Hepatocyte (in vitro differentiated cells): ENCODE measurements around the gene PTPN6. TPM values are rescaled to one million over a fixed set of nuclear protein-coding genes. Genes with fewer than 3 reads are reported as not detected.

Experiments used
- DNase-seq: peaks from one replicate; pipeline ENCODE4 v3.0.0-alpha.2; 2016; ENCODE audit warnings: low spot score
- H2AFZ ChIP-seq: fragments of 200-600 bp; sonication (generic); 2 replicates; pipeline ENCODE4 v1.6.0; 2016; ENCODE audit warnings: antibody characterized with exemption, mild to moderate bottlenecking
- H3K27ac ChIP-seq: fragments of 200-600 bp; sonication (generic); 2 replicates; pipeline ENCODE4 v1.5.1; 2016; ENCODE audit warnings: mild to moderate bottlenecking
- H3K27me3 ChIP-seq: fragments of 200-600 bp; sonication (generic); 2 replicates; pipeline ENCODE4 v1.6.1; 2016
- H3K36me3 ChIP-seq: fragments of 200-600 bp; sonication (generic); replicated peaks from 2 replicates; pipeline ENCODE4 v1.5.1; 2016; ENCODE audit warnings: low read depth; ENCODE audit not compliant: insufficient read depth
- H3K4me1 ChIP-seq: fragments of 200-600 bp; sonication (generic); 2 replicates; pipeline ENCODE4 v1.5.1; 2016; ENCODE audit warnings: mild to moderate bottlenecking, moderate library complexity; ENCODE audit not compliant: insufficient read depth
- H3K4me2 ChIP-seq: fragments of 200-600 bp; sonication (generic); 2 replicates; pipeline ENCODE4 v1.6.0; 2016
- H3K4me3 ChIP-seq: fragments of 200-600 bp; sonication (generic); 2 replicates; pipeline ENCODE4 v1.5.1; 2016; ENCODE audit warnings: mild to moderate bottlenecking
- H3K79me2 ChIP-seq: fragments of 200-600 bp; sonication (generic); 2 replicates; pipeline ENCODE4 v1.6.0; 2017; ENCODE audit warnings: mild to moderate bottlenecking
- H3K9me2 ChIP-seq: fragments of 200-600 bp; sonication (generic); replicated peaks from 2 replicates; pipeline ENCODE4 v1.6.0; 2017; ENCODE audit warnings: mild to moderate bottlenecking; ENCODE audit not compliant: insufficient read depth
- H3K9me3 ChIP-seq: fragments of 200-600 bp; sonication (generic); 2 replicates; pipeline ENCODE4 v1.5.1; 2016; ENCODE audit warnings: low read depth, mild to moderate bottlenecking
- H4K20me1 ChIP-seq: fragments of 200-600 bp; sonication (generic); 2 replicates; pipeline ENCODE4 v1.6.0; 2016; ENCODE audit warnings: mild to moderate bottlenecking; ENCODE audit not compliant: insufficient read depth, poor library complexity, severe bottlenecking
- EZH2 ChIP-seq: fragments of 200-600 bp; sonication (generic); IDR thresholded peaks from 2 replicates; pipeline ENCODE4 v1.6.1; 2016; ENCODE audit warnings: antibody characterized with exemption, mild to moderate bottlenecking, borderline replicate concordance
- EZH2phosphoT487 ChIP-seq: fragments of 200-600 bp; sonication (generic); IDR thresholded peaks from one replicate; pipeline ENCODE4 v1.6.1; 2018; ENCODE audit warnings: antibody characterized with exemption, mild to moderate bottlenecking, low read depth, moderate library complexity; ENCODE audit not compliant: unreplicated experiment, severe bottlenecking
- WGBS: methylation state at CpG from one replicate; pipeline ENCODE4 v1.1.6; 2016; ENCODE audit warnings: low lambda C conversion rate; ENCODE audit errors: missing lambda C conversion rate; 5-methylcytosine and 5-hydroxymethylcytosine counted together
- polyA plus RNA-seq: library from polyadenylated mRNA; unstranded; fragments of >200 nt; fragmentation: Nextera tagmentation; extraction: Ambion mirVana; gene quantifications from 2 replicates; pipeline ENCODE4 v1.2.1, GENCODE V29; 2016
- total RNA-seq: library from RNA; depleted of rRNA; stranded (reverse); fragments of >200 nt; gene quantifications from 2 replicates; pipeline ENCODE4 v1.2.3, GENCODE V29; 2014
- TF ChIP-seq, protein P1 (sequence below): fragments of 200-600 bp; sonication (generic); IDR thresholded peaks from 2 replicates; pipeline ENCODE4 v1.5.1; 2016; ENCODE audit warnings: antibody characterized with exemption, mild to moderate bottlenecking; ENCODE audit not compliant: poor library complexity

The PTPN6 gene
- total and polyA plus RNA-seq, 2 experiments from 2014 or later: 14.5 to 20.8 TPM

DNA sequence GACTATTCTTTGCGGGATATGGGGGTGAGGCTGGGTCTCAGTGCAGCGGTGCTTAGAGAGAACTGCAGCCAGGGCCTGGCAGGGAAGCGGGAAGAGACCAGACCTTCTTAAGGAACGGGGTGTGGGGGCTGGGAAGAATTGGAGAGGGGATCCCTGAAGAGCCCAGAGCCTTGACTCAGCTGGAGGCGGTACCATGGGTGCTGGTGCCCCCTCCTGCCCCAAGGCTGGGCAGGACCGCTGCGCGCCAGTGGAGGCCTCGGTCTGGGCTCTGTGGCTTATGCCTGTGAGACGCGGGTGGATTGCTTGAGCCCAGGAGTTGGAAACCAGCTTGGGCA is 8.9 kb upstream of the PTPN6 start:
- TF ChIP-seq EZH2 (no peak), EZH2phosphoT487 (no peak)
- TF ChIP-seq, protein P1, sequence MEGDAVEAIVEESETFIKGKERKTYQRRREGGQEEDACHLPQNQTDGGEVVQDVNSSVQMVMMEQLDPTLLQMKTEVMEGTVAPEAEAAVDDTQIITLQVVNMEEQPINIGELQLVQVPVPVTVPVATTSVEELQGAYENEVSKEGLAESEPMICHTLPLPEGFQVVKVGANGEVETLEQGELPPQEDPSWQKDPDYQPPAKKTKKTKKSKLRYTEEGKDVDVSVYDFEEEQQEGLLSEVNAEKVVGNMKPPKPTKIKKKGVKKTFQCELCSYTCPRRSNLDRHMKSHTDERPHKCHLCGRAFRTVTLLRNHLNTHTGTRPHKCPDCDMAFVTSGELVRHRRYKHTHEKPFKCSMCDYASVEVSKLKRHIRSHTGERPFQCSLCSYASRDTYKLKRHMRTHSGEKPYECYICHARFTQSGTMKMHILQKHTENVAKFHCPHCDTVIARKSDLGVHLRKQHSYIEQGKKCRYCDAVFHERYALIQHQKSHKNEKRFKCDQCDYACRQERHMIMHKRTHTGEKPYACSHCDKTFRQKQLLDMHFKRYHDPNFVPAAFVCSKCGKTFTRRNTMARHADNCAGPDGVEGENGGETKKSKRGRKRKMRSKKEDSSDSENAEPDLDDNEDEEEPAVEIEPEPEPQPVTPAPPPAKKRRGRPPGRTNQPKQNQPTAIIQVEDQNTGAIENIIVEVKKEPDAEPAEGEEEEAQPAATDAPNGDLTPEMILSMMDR: no peak
- no peaks in the 10 kb centered on the region for H3K27me3 ChIP-seq

DNA sequence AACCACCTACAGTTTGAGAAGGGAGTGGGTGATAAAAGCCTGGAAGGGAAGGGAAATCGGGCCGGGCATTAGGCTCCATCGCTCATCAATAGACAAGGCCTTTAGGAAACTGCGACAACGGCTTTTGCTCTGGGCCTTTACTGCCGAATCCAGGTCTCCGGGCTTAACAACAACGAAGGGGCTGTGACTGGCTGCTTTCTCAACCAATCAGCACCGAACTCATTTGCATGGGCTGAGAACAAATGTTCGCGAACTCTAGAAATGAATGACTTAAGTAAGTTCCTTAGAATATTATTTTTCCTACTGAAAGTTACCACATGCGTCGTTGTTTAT is 7.8 kb upstream of the PTPN6 start:
- DNase-seq: peak; percentile 91
- WGBS: 3% methylated on average over 13 of the region's 13 CpGs
- peak overlapping the region; percentile 88 for H3K4me2 ChIP-seq
- no peak overlapping the region for H3K4me3 ChIP-seq
- no peaks in the 10 kb centered on the region for H3K36me3 ChIP-seq
- H3K9me3 ChIP-seq: no peaks in the 10 kb centered on the region
- H3K27me3 ChIP-seq: no peaks in the 10 kb centered on the region
- no peaks in the 10 kb centered on the region for H3K9me2 ChIP-seq
- H2AFZ ChIP-seq: no peak overlapping the region
- TF ChIP-seq, protein P1: no peak
- TF ChIP-seq EZH2phosphoT487 (no peak), EZH2 (no peak)
- H3K27ac ChIP-seq: peak overlapping the region; percentile 81
- H3K4me1 ChIP-seq: peaks cover 19% of the 10 kb centered on the region
- H3K79me2 ChIP-seq: peaks cover 33% of the 10 kb centered on the region
- no peaks in the 10 kb centered on the region for H4K20me1 ChIP-seq

More for the DNA sequence above, 8.9 kb upstream of the PTPN6 start:
- peaks cover 28% of the 10 kb centered on the region for H3K79me2 ChIP-seq
- H4K20me1 ChIP-seq: no peaks in the 10 kb centered on the region
- no peaks in the 10 kb centered on the region for H3K9me2 ChIP-seq
- H3K4me2 ChIP-seq: no peak overlapping the region
- WGBS: 98% methylated on average over 11 of the region's 11 CpGs
- H3K4me1 ChIP-seq: peaks cover 23% of the 10 kb centered on the region
- no peaks in the 10 kb centered on the region for H3K9me3 ChIP-seq
- no peak overlapping the region for H2AFZ ChIP-seq
- H3K4me3 ChIP-seq: no peak overlapping the region
- DNase-seq: no peak
- H3K36me3 ChIP-seq: no peaks in the 10 kb centered on the region
- H3K27ac ChIP-seq: peak overlapping the region; percentile 81

DNA sequence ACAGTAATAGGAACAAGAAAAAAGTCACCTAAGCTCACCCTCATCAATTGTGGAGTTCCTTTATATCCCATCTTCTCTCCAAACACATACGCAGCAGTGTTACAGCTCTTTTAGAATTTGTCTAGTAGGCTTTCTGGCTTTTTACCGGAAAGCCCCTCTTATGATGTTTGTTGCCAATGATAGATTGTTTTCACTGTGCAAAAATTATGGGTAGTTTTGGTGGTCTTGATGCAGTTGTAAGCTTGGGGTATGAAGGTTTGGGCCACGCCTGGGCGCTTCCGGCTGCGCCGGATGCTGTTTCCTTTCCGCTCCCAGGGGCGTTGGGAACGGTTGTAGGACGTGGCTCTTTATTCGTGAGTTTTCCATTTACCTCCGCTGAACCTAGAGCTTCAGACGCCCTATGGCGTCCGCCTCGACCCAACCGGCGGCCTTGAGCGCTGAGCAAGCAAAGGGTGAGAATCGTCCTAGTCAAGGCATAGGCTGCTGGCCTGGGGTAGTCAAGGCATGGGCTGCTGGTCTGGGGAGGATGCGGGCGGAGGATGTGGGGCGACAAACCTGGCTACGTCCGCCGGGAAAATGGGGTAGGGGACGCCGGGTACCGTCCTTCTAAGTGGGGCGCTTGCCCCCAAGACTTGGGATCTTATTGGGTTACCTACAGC is 7.3 kb upstream of the PTPN6 start, which contains the start of the genes C12orf57 and RNU7-1:
TSS of gene C12orf57 (plus strand) at position 301 of the 659 bp plus-strand sequence. CDS start at position 401, 100 bp downstream.
TSS of gene RNU7-1 (plus strand) at position 95 of the 659 bp plus-strand sequence.
- H3K9me3 ChIP-seq: no peaks in the 10 kb centered on the region
- peak within 1 kb of the TSS; percentile 42 for H2AFZ ChIP-seq
- H3K4me1 ChIP-seq: peaks cover 19% of the 10 kb centered on the region
- no peaks in the 10 kb centered on the region for H3K9me2 ChIP-seq
- H3K4me2 ChIP-seq: peak within 1 kb of the TSS; percentile 88
- under 1% methylated on average over 31 of the region's 31 CpGs for WGBS
- H3K4me3 ChIP-seq: peak within 1 kb of the TSS; percentile 48
- H3K27ac ChIP-seq: peak within 1 kb of the TSS; percentile 81
- no peaks in the 10 kb centered on the region for H3K27me3 ChIP-seq
- DNase-seq: peak; percentile 89
- peaks cover 28% of the 10 kb centered on the region for H3K79me2 ChIP-seq
- no peak for TF ChIP-seq EZH2
- TF ChIP-seq EZH2phosphoT487: no peak
- TF ChIP-seq, protein P1: no peak
- no peaks in the 10 kb centered on the region for H3K36me3 ChIP-seq
- H4K20me1 ChIP-seq: no peaks in the 10 kb centered on the region
